IPS-15b (cell line): ENCODE measurements around the gene KRT82.

Experiments used
- H3K27me3 ChIP-seq: one replicate; pipeline ENCODE4 v1.6.1; 2013; ENCODE audit warnings: low read length; ENCODE audit not compliant: control insufficient read depth, insufficient read depth
- H3K36me3 ChIP-seq: one replicate; pipeline ENCODE4 v1.6.1; 2013; ENCODE audit warnings: low read length; ENCODE audit not compliant: control insufficient read depth, insufficient read depth
- H3K4me1 ChIP-seq: one replicate; pipeline ENCODE4 v1.6.1; 2013; ENCODE audit warnings: mild to moderate bottlenecking, low read length; ENCODE audit not compliant: control insufficient read depth, insufficient read depth
- H3K4me3 ChIP-seq: one replicate; pipeline ENCODE4 v1.5.1; 2013; ENCODE audit warnings: low read depth, low read length
- H3K9ac ChIP-seq: one replicate; pipeline ENCODE4 v1.6.1; 2013; ENCODE audit warnings: low read depth, mild to moderate bottlenecking, low read length
- H3K9me3 ChIP-seq: one replicate; pipeline ENCODE4 v1.6.1; 2013; ENCODE audit warnings: mild to moderate bottlenecking, low read length; ENCODE audit not compliant: control insufficient read depth, insufficient read depth

The KRT82 gene

DNA sequence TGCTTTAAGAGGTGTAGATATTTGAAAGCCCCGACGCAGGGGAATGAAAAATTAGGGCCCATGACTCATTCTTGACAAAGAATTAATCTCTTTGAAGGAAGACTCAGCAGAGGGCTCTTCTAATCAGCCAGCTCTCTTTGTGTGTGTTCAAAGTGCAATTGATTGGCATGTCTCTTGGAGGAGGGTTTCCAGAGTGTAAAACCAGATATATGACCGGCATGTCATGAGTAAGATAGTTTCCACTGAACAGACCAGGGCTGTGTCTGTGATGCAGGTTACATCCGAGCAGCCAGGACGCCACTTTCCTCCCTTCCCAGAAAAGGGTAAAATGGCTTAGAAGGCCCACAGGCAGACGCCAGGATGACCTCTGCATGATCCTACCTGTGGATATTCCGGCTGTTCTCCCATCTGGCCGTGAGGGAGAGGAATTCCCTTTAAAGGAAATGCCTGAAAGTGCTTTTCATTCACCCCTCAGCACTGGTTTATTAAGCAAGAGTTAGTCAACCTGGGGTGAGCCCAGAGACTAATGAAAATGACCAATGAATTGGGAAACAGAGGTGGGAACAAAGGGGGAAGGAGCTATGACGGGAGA, 35.3 kb upstream of the KRT82 start:
- Histone ChIP-seq H3K36me3 (no peaks in the 10 kb centered on the region), H3K9me3 (no peaks in the 10 kb centered on the region), H3K9ac (no peak overlapping the region), H3K4me1 (peaks cover 7% of the 10 kb centered on the region), H3K4me3 (no peak overlapping the region), H3K27me3 (no peaks in the 10 kb centered on the region)

DNA sequence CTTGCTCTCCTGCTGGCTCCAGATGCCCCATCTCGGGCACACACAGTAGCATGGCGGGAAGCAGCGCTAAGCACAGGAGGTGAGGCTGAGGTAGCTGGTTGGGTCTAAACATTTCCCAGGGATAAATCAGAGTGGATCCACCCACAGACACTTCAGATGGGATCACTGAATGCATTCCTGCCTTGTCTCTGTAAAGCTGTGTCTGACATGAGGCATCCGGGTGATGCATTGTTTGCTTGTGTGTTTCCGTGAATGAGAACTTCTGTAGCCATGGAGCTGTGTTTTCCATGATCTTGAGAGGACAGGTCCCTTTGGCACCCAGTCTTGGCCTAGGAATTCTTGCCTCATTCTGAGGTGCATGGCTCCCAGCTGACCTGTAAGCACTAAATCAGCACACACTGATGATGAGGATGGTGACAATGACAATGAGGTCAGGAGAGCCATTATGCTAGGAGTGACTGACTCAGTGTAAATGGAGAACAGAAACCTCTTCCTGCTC, 34.7 kb upstream of the KRT82 start:
- Histone ChIP-seq H3K4me3 (no peak overlapping the region), H3K4me1 (peaks cover 7% of the 10 kb centered on the region), H3K36me3 (no peaks in the 10 kb centered on the region), H3K9me3 (no peaks in the 10 kb centered on the region), H3K27me3 (no peaks in the 10 kb centered on the region), H3K9ac (no peak overlapping the region)

DNA sequence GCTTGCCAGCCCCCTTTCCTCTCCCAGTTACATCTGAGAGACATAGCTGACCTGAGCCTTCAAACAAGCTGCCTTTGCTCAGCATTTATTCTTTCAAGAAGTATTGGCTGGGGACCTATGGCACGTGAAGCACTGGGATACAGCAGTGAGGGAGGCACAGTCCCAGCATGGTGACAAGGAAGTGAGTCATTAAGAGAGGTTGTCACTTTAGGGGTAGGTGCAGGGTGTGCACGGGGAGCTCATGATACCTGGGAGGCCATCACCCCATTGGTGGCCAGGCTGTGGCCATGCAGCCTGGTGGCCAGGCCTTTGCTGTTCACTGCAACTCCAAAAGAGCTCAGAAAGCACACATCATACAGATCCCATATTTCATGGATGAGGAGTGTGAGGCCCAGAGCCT, 33.7 kb upstream of the KRT82 start:
- Histone ChIP-seq H3K9ac (no peak overlapping the region), H3K9me3 (no peaks in the 10 kb centered on the region), H3K4me1 (peaks cover 7% of the 10 kb centered on the region), H3K4me3 (no peak overlapping the region), H3K36me3 (no peaks in the 10 kb centered on the region), H3K27me3 (no peaks in the 10 kb centered on the region)

DNA sequence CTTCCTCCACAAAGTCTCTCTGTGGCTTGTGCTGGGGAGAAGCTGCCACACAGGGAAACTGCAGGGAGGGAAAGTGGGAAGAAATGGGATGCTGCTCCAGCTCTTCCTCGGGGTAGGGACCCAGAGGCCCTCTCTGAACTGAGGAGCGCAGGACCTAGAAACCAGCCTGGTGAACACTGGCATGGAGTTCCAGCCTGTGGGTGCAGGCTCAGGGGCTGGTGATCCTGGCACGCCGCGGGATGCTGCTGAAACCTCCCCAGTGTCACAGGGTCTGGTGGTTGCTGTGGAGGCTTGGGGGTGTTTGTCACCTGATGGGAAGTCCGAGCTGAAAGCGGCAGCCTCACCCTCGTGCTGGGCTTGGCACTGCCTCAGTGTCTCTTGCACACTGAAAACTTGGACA, 33.3 kb upstream of the KRT82 start:
- Histone ChIP-seq H3K9me3 (no peaks in the 10 kb centered on the region), H3K9ac (no peak overlapping the region), H3K4me1 (peaks cover 7% of the 10 kb centered on the region), H3K36me3 (no peaks in the 10 kb centered on the region), H3K27me3 (no peaks in the 10 kb centered on the region), H3K4me3 (no peak overlapping the region)

DNA sequence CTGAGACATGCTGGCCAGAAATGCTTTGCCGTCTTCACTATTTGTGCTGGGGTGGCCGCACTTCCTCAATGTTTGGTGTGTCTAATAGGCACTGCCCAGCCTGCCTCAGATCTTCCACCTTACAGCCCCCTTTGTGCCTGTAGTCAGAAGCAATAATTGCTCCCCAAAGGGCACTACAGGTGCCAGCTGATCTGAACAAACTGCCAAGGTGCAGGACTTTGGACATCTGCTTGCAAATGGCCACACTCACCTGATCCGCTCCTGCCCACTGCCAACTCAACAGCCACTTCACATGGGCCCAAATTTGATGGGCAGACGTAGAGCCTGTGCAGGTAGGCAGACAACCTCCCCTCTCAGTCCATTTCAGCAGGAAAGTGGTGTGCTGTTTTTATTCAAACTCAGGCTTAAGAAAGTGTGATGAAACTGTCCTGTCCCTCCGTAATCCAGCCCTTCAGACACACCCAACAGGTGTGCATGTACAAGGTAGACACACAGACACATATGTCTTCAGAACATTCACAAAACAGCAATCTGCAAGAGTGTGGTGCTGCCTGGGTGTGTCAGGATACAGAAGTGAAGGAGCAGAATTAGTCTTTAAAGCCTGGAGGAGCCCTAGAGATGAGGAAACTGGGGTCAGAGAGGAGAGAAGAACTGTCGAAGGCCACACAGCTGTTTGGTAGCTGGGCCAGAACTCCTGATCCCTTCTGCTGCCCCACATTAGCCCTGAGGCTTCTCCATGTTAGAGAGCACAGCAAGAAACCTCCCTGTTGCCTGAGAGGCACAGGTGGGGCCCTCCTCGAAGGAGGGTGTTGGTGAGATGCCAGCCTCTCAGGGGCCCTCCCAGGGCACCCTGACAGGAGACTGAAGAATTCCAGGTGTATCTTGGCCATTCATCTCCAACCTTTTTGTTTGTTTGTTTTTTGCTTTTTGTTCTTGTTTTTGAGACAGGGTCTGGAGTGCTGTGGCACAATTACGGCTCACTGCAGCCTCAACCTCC, 32.5 kb upstream of the KRT82 start:
- no peak overlapping the region for H3K4me3 ChIP-seq
- no peaks in the 10 kb centered on the region for H3K36me3 ChIP-seq
- peaks cover 7% of the 10 kb centered on the region for H3K4me1 ChIP-seq
- no peaks in the 10 kb centered on the region for H3K27me3 ChIP-seq
- no peak overlapping the region for H3K9ac ChIP-seq
- H3K9me3 ChIP-seq, result no peaks in the 10 kb centered on the region

DNA sequence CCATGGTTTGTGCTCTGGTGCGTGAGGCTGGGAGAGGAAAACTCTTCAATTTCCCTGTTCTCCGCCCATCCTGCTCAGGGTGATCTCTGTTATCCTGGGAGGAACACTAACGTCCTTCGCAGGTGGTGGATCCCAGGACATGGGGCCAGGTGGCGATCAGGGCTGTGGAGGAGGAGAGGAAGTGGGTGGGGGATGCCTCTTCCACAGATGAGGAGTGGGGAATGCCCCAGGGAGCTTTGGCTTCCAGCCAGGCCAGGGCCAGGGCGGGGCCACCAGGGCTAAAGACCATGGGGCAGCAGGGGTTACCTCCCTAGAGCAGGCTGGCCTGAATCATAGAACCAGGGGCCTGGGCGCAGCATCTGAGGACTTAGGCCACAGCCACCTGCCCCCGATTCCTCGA, 31.4 kb upstream of the KRT82 start:
- Histone ChIP-seq H3K4me3 (no peak overlapping the region), H3K4me1 (peaks cover 2% of the 10 kb centered on the region), H3K9me3 (no peaks in the 10 kb centered on the region), H3K27me3 (no peaks in the 10 kb centered on the region), H3K36me3 (no peaks in the 10 kb centered on the region), H3K9ac (no peak overlapping the region)

DNA sequence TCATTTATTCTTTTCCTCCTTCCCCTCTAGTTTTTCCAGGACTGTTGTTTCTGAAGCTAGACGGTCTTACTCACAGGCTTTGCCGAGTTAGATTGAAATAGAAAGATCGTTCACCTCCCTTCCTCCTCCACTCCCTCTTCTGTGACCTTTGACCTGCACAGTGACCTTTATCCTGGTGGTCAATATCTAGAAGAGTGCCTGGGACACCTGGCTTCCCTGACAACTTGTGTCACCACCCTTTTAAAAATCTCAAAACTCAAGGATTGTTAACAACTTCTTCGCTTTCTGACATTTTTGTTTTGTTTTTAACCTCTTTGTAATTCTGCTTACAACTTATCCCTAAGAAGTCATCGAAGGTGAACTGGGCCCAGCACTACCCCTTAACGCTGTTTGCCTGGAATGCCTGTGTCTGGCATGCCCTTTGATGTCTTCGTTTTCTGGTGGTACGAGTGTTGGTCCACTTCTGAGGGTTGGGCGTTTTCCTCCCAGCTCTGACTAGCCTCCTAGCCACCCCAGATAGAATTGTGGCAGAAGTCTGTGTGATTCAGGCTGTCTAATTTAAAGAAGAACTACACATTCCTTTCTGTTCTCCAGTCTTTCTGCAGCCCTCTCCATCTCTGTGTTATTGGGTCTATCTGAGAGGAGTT, 30.8 kb upstream of the KRT82 start:
- Histone ChIP-seq H3K36me3 (no peaks in the 10 kb centered on the region), H3K9ac (no peak overlapping the region), H3K4me3 (no peak overlapping the region), H3K9me3 (no peaks in the 10 kb centered on the region), H3K27me3 (no peaks in the 10 kb centered on the region), H3K4me1 (no peaks in the 10 kb centered on the region)

DNA sequence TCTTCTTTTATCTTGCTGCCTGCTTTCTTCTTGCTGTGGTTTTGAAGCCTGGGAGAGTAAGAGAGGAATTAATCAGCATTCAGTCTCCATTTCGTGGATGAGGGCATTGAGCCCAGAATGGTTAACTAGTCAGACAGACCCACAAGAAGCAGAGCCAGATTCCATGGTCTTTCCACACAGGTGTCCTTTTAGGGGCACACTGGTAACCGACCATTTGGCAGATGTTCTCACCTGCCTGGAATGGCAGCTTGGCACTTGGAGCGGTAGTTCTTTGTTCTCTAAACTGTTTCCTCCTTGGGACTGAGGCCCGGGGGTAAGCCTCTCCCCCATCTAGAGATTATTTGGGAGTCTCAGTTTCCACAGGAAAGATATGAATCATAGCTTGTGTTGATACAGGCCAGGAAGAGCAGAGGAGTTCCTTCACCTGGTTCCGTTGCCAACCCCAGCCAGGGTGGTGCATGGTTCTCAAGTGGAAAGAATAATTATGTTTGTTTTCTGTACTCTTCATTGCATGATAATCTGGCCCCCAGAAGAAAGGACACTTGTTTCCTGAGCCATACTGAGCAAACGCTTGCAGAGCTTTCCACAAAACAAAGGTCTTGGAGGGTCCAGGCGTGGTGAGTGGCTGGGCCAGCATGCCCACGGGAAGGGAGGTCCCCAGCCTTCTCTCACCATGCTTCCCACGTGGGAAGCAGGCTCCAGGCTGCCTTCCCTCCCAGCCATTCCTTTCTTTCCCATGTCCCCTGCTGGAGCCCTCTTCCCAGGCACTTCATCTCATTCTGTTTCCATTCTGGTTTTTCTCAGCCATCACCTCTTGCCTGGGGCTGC, 30.1 kb upstream of the KRT82 start:
- Histone ChIP-seq H3K9ac (no peak overlapping the region), H3K4me1 (no peaks in the 10 kb centered on the region)

DNA sequence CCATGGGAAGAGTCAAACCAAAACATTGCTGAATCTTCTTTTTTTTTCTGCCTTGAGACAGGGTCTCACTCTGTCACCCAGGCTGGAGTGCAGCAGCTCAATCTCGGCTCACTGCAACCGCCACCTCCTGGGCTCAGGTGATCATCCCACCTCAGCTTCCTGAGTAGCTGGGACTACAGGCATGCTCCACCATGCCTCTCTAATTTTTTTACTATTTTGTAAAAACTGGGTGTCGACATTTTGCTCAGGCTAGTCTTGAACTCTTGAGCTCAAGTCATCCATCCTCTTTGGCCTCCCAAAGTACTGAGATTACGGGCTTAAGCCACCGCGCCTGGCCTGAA, 29.5 kb upstream of the KRT82 start:
- H3K4me3 ChIP-seq, result no peak overlapping the region
- H3K9ac ChIP-seq, result no peak overlapping the region
- no peaks in the 10 kb centered on the region for H3K9me3 ChIP-seq
- no peaks in the 10 kb centered on the region for H3K27me3 ChIP-seq
- H3K36me3 ChIP-seq, result no peaks in the 10 kb centered on the region
- no peaks in the 10 kb centered on the region for H3K4me1 ChIP-seq

More for the DNA sequence above, 30.1 kb upstream of the KRT82 start:
- Histone ChIP-seq H3K9me3 (no peaks in the 10 kb centered on the region), H3K27me3 (no peaks in the 10 kb centered on the region), H3K36me3 (no peaks in the 10 kb centered on the region), H3K4me3 (no peak overlapping the region)

DNA sequence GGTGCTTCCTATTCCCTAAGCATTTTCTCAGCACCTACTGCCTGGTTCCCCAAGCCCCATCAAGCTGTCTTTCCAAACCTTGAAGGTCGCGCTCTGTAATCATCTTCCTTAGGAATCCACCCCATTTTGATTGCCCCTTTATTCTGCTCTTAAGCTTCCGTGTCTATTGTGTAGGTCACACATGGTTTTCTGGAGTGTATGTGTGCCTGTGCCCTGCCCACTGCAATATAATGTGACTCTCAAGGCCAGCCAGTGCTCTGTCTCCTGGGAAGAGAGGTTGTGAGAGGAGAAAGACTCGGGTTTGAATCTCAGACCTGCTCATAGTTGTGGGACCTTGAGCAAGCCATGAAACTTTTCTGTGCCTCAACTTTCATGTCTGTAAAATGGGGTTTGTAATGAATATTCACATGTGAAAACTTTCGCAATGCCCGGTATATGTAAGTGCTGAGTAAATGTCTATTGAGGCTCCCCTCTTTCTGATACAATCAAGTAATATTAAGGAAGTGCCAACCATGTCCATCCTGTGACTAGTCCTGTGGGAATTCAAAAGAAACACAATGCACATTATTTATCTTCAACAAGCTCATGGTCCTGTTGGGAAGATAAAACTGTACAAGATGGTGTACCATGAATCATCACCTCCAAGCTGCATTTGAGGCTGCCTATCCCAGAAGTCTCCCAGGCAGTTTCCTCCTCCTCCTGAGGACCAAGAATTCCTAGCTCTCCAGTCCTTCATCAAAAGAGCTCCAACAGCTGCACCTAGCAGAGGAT, 28.8 kb upstream of the KRT82 start:
- H3K27me3 ChIP-seq, result no peaks in the 10 kb centered on the region
- no peaks in the 10 kb centered on the region for H3K4me1 ChIP-seq
- H3K36me3 ChIP-seq, result no peaks in the 10 kb centered on the region
- H3K9me3 ChIP-seq, result no peaks in the 10 kb centered on the region
- no peak overlapping the region for H3K9ac ChIP-seq
- no peak overlapping the region for H3K4me3 ChIP-seq
